DOHH2 (cell line): ENCODE measurements around the gene ZDHHC12.

Source experiments
- H3F3A ChIP-seq: fragments of 200-600 bp; sonication (generic), shearing (Covaris generic); 2 replicates; pipeline ENCODE4 v1.6.0; 2016; ENCODE audit warnings: antibody characterized with exemption, mild to moderate bottlenecking; ENCODE audit not compliant: control insufficient read depth, insufficient read depth
- H3K27ac ChIP-seq: fragments of 200-600 bp; sonication (generic); 2 replicates; pipeline ENCODE4 v1.5.1; 2014; ENCODE audit warnings: low read depth, mild to moderate bottlenecking, low read length, moderate library complexity
- H3K27me3 ChIP-seq: fragments of 200-600 bp; sonication (generic); 2 replicates; pipeline ENCODE4 v1.6.1; 2014; ENCODE audit warnings: mild to moderate bottlenecking, low read length, mixed read lengths; ENCODE audit not compliant: control insufficient read depth
- H3K36me3 ChIP-seq: fragments of 200-600 bp; sonication (generic); 2 replicates; pipeline ENCODE4 v1.6.1; 2014; ENCODE audit warnings: mild to moderate bottlenecking, low read length, moderate library complexity, mixed read lengths; ENCODE audit not compliant: control insufficient read depth
- H3K4me1 ChIP-seq: fragments of 200-600 bp; sonication (generic); 2 replicates; pipeline ENCODE4 v1.6.1; 2014; ENCODE audit warnings: mild to moderate bottlenecking, low read length, mixed read lengths; ENCODE audit not compliant: control insufficient read depth
- H3K4me2 ChIP-seq: fragments of 200-600 bp; sonication (generic); 2 replicates; pipeline ENCODE4 v1.6.0; 2014; ENCODE audit warnings: mild to moderate bottlenecking, low read length, moderate library complexity
- H3K4me3 ChIP-seq: fragments of 200-600 bp; sonication (generic); 2 replicates; pipeline ENCODE4 v1.5.1; 2014; ENCODE audit warnings: mild to moderate bottlenecking, low read length, mixed read lengths
- H3K79me2 ChIP-seq: fragments of 200-600 bp; sonication (generic); 2 replicates; pipeline ENCODE4 v1.6.1; 2014; ENCODE audit warnings: mild to moderate bottlenecking, low read length, mixed read lengths; ENCODE audit not compliant: control insufficient read depth
- H3K9me2 ChIP-seq: fragments of 200-600 bp; sonication (generic); replicated peaks from 2 replicates; pipeline ENCODE4 v1.6.1; 2014; ENCODE audit warnings: mild to moderate bottlenecking, low read length, mixed read lengths; ENCODE audit not compliant: control insufficient read depth
- H3K9me3 ChIP-seq: fragments of 200-600 bp; sonication (generic); 2 replicates; pipeline ENCODE4 v1.6.1; 2014; ENCODE audit warnings: antibody characterized with exemption, low read length, mixed read lengths; ENCODE audit not compliant: control insufficient read depth, insufficient read depth
- H4K20me1 ChIP-seq: fragments of 200-600 bp; sonication (generic); 2 replicates; pipeline ENCODE4 v1.6.0; 2014; ENCODE audit warnings: low read depth, mild to moderate bottlenecking, antibody characterized with exemption, low read length, moderate library complexity; ENCODE audit not compliant: control insufficient read depth, insufficient read depth
- EZH2phosphoT487 ChIP-seq: fragments of 200-600 bp; sonication (generic); IDR thresholded peaks from 2 replicates; pipeline ENCODE4 v1.6.1; 2017; ENCODE audit warnings: borderline replicate concordance, mild to moderate bottlenecking, antibody characterized with exemption, low read length, moderate library complexity, mixed read lengths
- TF ChIP-seq, protein P1 (sequence below): fragments of 200-600 bp; sonication (generic); IDR thresholded peaks from one replicate; pipeline ENCODE4 v1.5.1; 2014; ENCODE audit warnings: antibody characterized with exemption, mild to moderate bottlenecking, low read depth, low read length; ENCODE audit not compliant: poor library complexity, severe bottlenecking

Gene ZDHHC12

DNA sequence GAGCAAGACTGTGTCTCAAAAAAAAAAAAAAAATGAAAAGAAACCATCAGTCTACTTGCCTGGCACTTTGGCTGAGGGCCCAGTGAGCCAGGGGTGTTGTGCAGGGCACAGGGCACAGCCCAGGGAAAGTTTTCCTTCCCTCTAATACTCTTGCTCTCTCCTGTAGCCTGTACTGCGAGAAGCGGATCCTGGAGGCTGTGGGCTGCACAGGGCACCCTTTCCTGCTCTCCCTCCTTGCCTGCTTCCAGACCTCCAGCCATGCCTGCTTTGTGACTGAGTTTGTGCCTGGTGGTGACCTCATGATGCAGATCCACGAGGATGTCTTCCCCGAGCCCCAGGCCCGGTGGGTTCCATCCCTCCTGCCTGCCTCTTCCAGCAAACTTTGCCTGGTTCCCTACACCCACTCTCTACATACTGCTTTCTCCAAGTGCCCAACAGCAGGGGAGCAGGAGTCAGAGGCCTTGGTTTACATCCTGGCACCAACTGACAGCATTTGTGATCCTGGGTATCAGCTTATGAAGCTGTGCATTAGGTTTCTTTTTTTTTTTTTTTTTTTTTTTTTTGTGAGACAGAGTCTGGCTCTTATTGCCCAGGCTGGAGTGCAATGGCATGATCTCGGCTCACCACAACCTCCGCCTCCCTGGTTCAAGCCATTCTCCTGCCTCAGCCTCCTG is 7.2 kb downstream of the ZDHHC12 start:
- Histone ChIP-seq H3K9me2 (no peaks in the 10 kb centered on the region), H3K9me3 (no peaks in the 10 kb centered on the region), H3K4me2 (no peak overlapping the region), H3K79me2 (no peaks in the 10 kb centered on the region), H3K27ac (no peak overlapping the region), H3F3A (no peaks in the 10 kb centered on the region), H4K20me1 (no peaks in the 10 kb centered on the region), H3K4me1 (no peaks in the 10 kb centered on the region), H3K36me3 (peaks cover 9% of the 10 kb centered on the region), H3K27me3 (no peaks in the 10 kb centered on the region), H3K4me3 (no peak overlapping the region)
- TF ChIP-seq, protein P1, sequence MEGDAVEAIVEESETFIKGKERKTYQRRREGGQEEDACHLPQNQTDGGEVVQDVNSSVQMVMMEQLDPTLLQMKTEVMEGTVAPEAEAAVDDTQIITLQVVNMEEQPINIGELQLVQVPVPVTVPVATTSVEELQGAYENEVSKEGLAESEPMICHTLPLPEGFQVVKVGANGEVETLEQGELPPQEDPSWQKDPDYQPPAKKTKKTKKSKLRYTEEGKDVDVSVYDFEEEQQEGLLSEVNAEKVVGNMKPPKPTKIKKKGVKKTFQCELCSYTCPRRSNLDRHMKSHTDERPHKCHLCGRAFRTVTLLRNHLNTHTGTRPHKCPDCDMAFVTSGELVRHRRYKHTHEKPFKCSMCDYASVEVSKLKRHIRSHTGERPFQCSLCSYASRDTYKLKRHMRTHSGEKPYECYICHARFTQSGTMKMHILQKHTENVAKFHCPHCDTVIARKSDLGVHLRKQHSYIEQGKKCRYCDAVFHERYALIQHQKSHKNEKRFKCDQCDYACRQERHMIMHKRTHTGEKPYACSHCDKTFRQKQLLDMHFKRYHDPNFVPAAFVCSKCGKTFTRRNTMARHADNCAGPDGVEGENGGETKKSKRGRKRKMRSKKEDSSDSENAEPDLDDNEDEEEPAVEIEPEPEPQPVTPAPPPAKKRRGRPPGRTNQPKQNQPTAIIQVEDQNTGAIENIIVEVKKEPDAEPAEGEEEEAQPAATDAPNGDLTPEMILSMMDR = no peak
- TF ChIP-seq EZH2phosphoT487 = no peak

DNA sequence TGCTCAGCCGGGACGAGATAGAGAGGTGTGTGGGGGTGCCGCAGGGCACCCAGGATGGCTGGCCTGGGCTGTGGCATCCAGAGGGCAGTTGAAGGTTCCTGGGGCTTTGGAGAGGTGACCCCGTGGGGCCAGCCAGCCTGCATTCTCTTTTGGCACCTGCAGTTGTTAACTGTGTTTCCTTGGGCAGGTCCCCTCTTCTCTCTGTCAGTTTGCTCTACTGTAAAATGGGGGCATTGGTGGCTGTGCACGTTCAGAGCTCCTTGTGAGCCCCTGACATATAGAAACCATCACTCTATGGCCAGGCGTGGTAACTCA is 8.5 kb downstream of the ZDHHC12 start:
- Histone ChIP-seq H3K9me3 (no peaks in the 10 kb centered on the region), H3F3A (no peaks in the 10 kb centered on the region), H4K20me1 (no peaks in the 10 kb centered on the region), H3K79me2 (no peaks in the 10 kb centered on the region), H3K4me1 (no peaks in the 10 kb centered on the region), H3K4me2 (no peak overlapping the region), H3K27me3 (no peaks in the 10 kb centered on the region), H3K36me3 (peaks cover under 1% of the 10 kb centered on the region; the same call in 1 of the 2 replicates), H3K4me3 (no peak overlapping the region), H3K27ac (no peak overlapping the region), H3K9me2 (no peaks in the 10 kb centered on the region)
- TF ChIP-seq, protein P1 = no peak
- no peak for TF ChIP-seq EZH2phosphoT487

DNA sequence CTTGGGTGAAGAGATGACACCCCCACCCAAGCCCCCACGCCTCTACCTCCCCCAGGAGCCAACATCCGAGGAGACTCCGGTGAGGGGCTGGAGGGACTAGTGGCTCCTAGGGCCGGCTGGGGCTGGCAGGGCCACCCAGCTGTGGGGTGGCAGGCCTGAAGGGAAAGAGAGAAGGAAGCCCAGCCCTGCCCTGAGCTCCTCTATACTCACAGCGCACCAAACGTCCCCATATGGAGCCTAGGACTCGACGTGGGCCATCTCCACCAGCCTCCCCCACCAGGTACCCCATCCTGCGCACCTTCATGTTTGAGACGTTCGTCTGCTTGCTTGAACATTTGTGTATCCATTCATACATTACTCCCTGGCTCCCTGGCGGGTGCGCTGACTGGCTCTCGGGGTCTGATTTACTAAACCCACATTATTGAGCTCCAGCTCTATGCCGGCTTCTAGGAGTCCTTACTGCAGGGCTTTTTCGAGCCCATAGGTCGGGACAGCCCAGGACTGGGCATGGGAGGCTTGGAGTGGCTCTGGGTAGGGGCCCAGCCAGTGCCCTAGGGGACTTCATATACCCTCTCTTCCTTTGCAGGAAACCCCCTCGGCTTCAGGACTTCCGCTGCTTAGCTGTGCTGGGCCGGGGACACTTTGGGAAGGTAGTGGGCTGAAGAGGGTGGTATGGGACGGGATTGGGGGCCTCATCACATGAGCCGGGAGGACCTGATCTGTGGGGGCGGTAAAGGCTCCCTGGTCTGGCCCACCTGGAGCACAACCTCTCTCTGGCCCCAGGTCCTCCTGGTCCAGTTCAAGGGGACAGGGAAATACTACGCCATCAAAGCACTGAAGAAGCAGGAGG is 9.1 kb downstream of the ZDHHC12 start:
- H3K4me2 ChIP-seq = no peak overlapping the region
- no peaks in the 10 kb centered on the region for H3K9me2 ChIP-seq
- H3K27ac ChIP-seq = no peak overlapping the region
- TF ChIP-seq, protein P1 = no peak
- H3K4me1 ChIP-seq = no peaks in the 10 kb centered on the region
- H3K27me3 ChIP-seq = no peaks in the 10 kb centered on the region
- H4K20me1 ChIP-seq = no peaks in the 10 kb centered on the region
- H3K9me3 ChIP-seq = no peaks in the 10 kb centered on the region
- no peaks in the 10 kb centered on the region for H3F3A ChIP-seq
- no peak overlapping the region for H3K4me3 ChIP-seq
- H3K79me2 ChIP-seq = no peaks in the 10 kb centered on the region
- no peaks in the 10 kb centered on the region for H3K36me3 ChIP-seq
